Stimulated activated naive CD8-positive, alpha-beta T cell treated with anti-CD3 and anti-CD28 coated beads, Interleukin-15, Interleukin-2, amounts not matched to agents 100 ng/mL and 50 ng/mL, for 24 hours (primary cell): ENCODE results near the gene ZNF69.
A peak's percentile ranks its signal among the peaks of the same experiment; 100 is the strongest.
"Not testable (repeated sequence)": the region's sequence is repeated elsewhere in the genome, so short reads cannot be mapped to it uniquely, and the experiment has no call there.

Experiments used
- H3K27ac Mint-ChIP-seq: one replicate; pipeline ENCODE4 v1.8.0; 2021; ENCODE audit warnings: mild to moderate bottlenecking, mixed read lengths
- H3K27me3 Mint-ChIP-seq: one replicate; pipeline ENCODE4 v1.8.0; 2021; ENCODE audit warnings: mixed read lengths
- H3K36me3 Mint-ChIP-seq: one replicate; pipeline ENCODE4 v1.8.0; 2021; ENCODE audit warnings: low read depth, mixed read lengths
- H3K4me1 Mint-ChIP-seq: one replicate; pipeline ENCODE4 v1.8.0; 2021; ENCODE audit warnings: low read depth, mixed read lengths
- H3K4me3 Mint-ChIP-seq: one replicate; pipeline ENCODE4 v1.8.0; 2021; ENCODE audit warnings: mild to moderate bottlenecking, mixed read lengths
- H3K9me3 Mint-ChIP-seq: one replicate; pipeline ENCODE4 v1.8.0; 2021; ENCODE audit warnings: mixed read lengths

ZNF69 gene

GRCh38 chr19:11879687-11880266 lies 7.8 kb upstream of the ZNF69 start:
- H3K4me1 Mint-ChIP-seq, H3K27me3 Mint-ChIP-seq, H3K27ac Mint-ChIP-seq, H3K4me3 Mint-ChIP-seq, H3K36me3 Mint-ChIP-seq, H3K9me3 Mint-ChIP-seq: not testable (repeated sequence)

GRCh38 chr19:11880598-11880997 lies 7.0 kb upstream of the ZNF69 start:
- H3K27ac Mint-ChIP-seq = no peak overlapping the region
- H3K9me3 Mint-ChIP-seq = no peaks in the 10 kb centered on the region
- no peaks in the 10 kb centered on the region for H3K36me3 Mint-ChIP-seq
- H3K27me3 Mint-ChIP-seq = no peaks in the 10 kb centered on the region
- no peaks in the 10 kb centered on the region for H3K4me1 Mint-ChIP-seq
- no peak overlapping the region for H3K4me3 Mint-ChIP-seq

- Mint-ChIP-seq H3K27ac (no peak overlapping the region), H3K4me1 (no peaks in the 10 kb centered on the region), H3K27me3 (no peaks in the 10 kb centered on the region), H3K9me3 (peaks cover 2% of the 10 kb centered on the region), H3K4me3 (no peak overlapping the region), H3K36me3 (no peaks in the 10 kb centered on the region)
These were observed 6.3 kb upstream of the ZNF69 start for GRCh38 chr19:11881151-11881800.

- Mint-ChIP-seq H3K9me3 (peaks cover 5% of the 10 kb centered on the region), H3K4me1 (peaks cover 5% of the 10 kb centered on the region), H3K4me3 (no peak overlapping the region), H3K27ac (no peak overlapping the region), H3K27me3 (no peaks in the 10 kb centered on the region), H3K36me3 (no peaks in the 10 kb centered on the region)
These were observed 5.0 kb upstream of the ZNF69 start for GRCh38 chr19:11882606-11883005.

- Mint-ChIP-seq H3K27me3 (no peaks in the 10 kb centered on the region), H3K9me3 (peaks cover 5% of the 10 kb centered on the region), H3K4me3 (peak overlapping the region; percentile 87), H3K36me3 (no peaks in the 10 kb centered on the region), H3K4me1 (peaks cover 21% of the 10 kb centered on the region), H3K27ac (no peak overlapping the region)
These were observed 360 bp upstream of the ZNF69 start for GRCh38 chr19:11887234-11887610.

GRCh38 chr19:11889901-11890300 lies 2.3 kb downstream of the ZNF69 start:
- H3K27ac Mint-ChIP-seq, H3K9me3 Mint-ChIP-seq, H3K27me3 Mint-ChIP-seq, H3K4me3 Mint-ChIP-seq, H3K36me3 Mint-ChIP-seq: not testable (repeated sequence)
- H3K4me1 Mint-ChIP-seq = peaks cover 21% of the 10 kb centered on the region

GRCh38 chr19:11890634-11891033 lies 3.1 kb downstream of the ZNF69 start:
- no peak overlapping the region for H3K4me3 Mint-ChIP-seq
- peaks cover 17% of the 10 kb centered on the region for H3K36me3 Mint-ChIP-seq
- no peak overlapping the region for H3K27ac Mint-ChIP-seq
- peaks cover 10% of the 10 kb centered on the region for H3K9me3 Mint-ChIP-seq
- peaks cover 21% of the 10 kb centered on the region for H3K4me1 Mint-ChIP-seq
- no peaks in the 10 kb centered on the region for H3K27me3 Mint-ChIP-seq

- peaks cover 41% of the 10 kb centered on the region for H3K36me3 Mint-ChIP-seq
- H3K27ac Mint-ChIP-seq = no peak overlapping the region
- no peaks in the 10 kb centered on the region for H3K27me3 Mint-ChIP-seq
- H3K9me3 Mint-ChIP-seq = peaks cover 14% of the 10 kb centered on the region
- H3K4me1 Mint-ChIP-seq = peaks cover 3% of the 10 kb centered on the region
- no peak overlapping the region for H3K4me3 Mint-ChIP-seq
These were observed 7.3 kb downstream of the ZNF69 start for GRCh38 chr19:11894851-11895250.

GRCh38 chr19:11902228-11902627 lies 14.6 kb downstream of the ZNF69 start:
- Mint-ChIP-seq H3K9me3 (peaks cover 40% of the 10 kb centered on the region), H3K27ac (no peak overlapping the region), H3K27me3 (no peaks in the 10 kb centered on the region), H3K4me3 (no peak overlapping the region), H3K4me1 (no peaks in the 10 kb centered on the region), H3K36me3 (peaks cover 81% of the 10 kb centered on the region)

GRCh38 chr19:11905928-11906327 lies 18.3 kb downstream of the ZNF69 start:
- no peak overlapping the region for H3K27ac Mint-ChIP-seq
- H3K4me3 Mint-ChIP-seq = no peak overlapping the region
- H3K9me3 Mint-ChIP-seq = peaks cover 36% of the 10 kb centered on the region
- H3K36me3 Mint-ChIP-seq = peaks cover 69% of the 10 kb centered on the region
- no peaks in the 10 kb centered on the region for H3K27me3 Mint-ChIP-seq
- H3K4me1 Mint-ChIP-seq = no peaks in the 10 kb centered on the region

- peaks cover 25% of the 10 kb centered on the region for H3K36me3 Mint-ChIP-seq
- not testable (repeated sequence) for H3K4me1 Mint-ChIP-seq, H3K27me3 Mint-ChIP-seq, H3K4me3 Mint-ChIP-seq, H3K27ac Mint-ChIP-seq
- peaks cover 18% of the 10 kb centered on the region for H3K9me3 Mint-ChIP-seq
These were observed 24.4 kb downstream of the ZNF69 start for GRCh38 chr19:11911937-11912336.

GRCh38 chr19:11914417-11915051 lies 27.0 kb downstream of the ZNF69 start:
- not testable (repeated sequence) for H3K27me3 Mint-ChIP-seq, H3K4me1 Mint-ChIP-seq, H3K36me3 Mint-ChIP-seq

GRCh38 chr19:11921852-11922495 lies 34.4 kb downstream of the ZNF69 start:
- Mint-ChIP-seq H3K4me3 (no peak overlapping the region), H3K36me3 (peaks cover 5% of the 10 kb centered on the region), H3K9me3 (peaks cover 4% of the 10 kb centered on the region), H3K27me3 (no peaks in the 10 kb centered on the region), H3K27ac (no peak overlapping the region), H3K4me1 (peaks cover 34% of the 10 kb centered on the region)

More at GRCh38 chr19:11914417-11915051, 27.0 kb downstream of the ZNF69 start:
- peaks cover 13% of the 10 kb centered on the region for H3K9me3 Mint-ChIP-seq
- not testable (repeated sequence) for H3K4me3 Mint-ChIP-seq, H3K27ac Mint-ChIP-seq

- H3K4me3 Mint-ChIP-seq = peak within 1 kb of the TSS; percentile 98
- no peaks in the 10 kb centered on the region for H3K27me3 Mint-ChIP-seq
- H3K4me1 Mint-ChIP-seq = peaks cover 50% of the 10 kb centered on the region
- H3K27ac Mint-ChIP-seq = peak within 1 kb of the TSS; percentile 99
- H3K36me3 Mint-ChIP-seq = peaks cover 22% of the 10 kb centered on the region
- no peaks in the 10 kb centered on the region for H3K9me3 Mint-ChIP-seq
These were observed 37.5 kb downstream of the ZNF69 start, which contains the start of gene ZNF700 for GRCh38 chr19:11924886-11925650. TSS of gene ZNF700 (plus strand) at chr19:11925107. CDS start at chr19:11925211, 104 bp downstream.
